Peyer's patch (tissue), 4 donors: Measurements from ENCODE around the gene PPA1.

Source experiments
- CTCF ChIP-seq, 6 experiments: fragments of 450-650 bp in 4 of 6; fragments of 200-600 bp in 2 of 6; sonication (generic) in 1 of 6; IDR thresholded peaks; one replicate each; pipeline ENCODE4 v1.5.1; 2017 to 2019; ENCODE audit warnings: antibody characterized with exemption in 6 of 6, mild to moderate bottlenecking in 3 of 6, moderate library complexity in 1 of 6
- POLR2A ChIP-seq, 2 donors: fragments of 450-650 bp; IDR thresholded peaks; one replicate each; pipeline ENCODE4 v1.5.1; 2017; ENCODE audit warnings: antibody characterized with exemption in 2 of 2, mild to moderate bottlenecking in 2 of 2, moderate library complexity in 2 of 2

- no peak for TF ChIP-seq CTCF (IDR thresholded peaks at IDR 0.05)
- no peak for TF ChIP-seq POLR2A (IDR thresholded peaks at IDR 0.05)
These were observed 20.9 kb upstream of the PPA1 start for GRCh38 chr10:70253878-70254765.
